ENCODE results near the gene GAS2L1. TPM values are rescaled to one million over a fixed set of nuclear protein-coding genes. Genes with fewer than 3 reads are reported as not detected.

The GAS2L1 gene
- total and polyA plus RNA-seq, 2 experiments from 2014 or later: 5.2 to 9.5 TPM

DNA sequence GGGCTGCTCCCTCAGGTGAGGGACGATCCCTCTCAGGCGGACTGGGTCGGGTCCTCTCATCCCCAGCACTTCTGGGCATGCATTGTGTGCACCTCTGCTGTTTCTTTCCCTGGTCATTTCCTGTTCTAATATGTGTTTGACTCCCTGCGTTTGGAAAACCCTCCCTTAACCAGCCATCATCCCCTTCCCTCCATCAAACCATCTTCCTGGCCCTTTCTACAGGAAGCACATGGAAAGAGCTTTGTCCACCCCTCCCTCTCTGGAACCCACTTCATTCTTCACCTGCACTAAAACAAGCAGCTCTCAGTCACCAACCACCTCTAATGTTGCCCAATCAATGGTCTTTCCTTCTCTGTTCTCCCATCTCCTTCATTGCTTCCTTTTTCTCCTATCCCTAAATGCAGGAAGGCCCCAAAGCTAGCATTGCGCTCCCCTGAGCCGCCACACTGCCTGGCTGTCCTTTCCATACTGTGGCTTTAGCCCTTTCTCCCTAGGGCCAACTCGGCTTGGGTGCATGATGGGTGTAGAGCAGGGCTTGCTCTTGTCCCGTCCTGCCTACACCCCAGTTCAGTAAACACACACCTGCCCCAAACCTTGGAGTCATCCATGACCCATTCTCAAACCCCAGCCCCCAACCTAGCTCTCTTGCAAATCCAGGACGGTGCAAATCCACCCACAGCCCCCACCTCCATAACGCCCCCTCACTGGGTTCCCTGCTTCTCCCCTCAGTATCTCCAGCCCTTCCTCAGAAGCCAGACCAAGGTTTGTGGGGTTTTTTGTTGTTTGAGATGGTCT is 5.4 kb upstream of the GAS2L1 start:
- Histone ChIP-seq H3K4me1 (ENCODE audit: insufficient read depth) (peaks cover 9% of the 10 kb centered on the region; the same call in 1 of the 2 replicates), H3K79me2 (replicated peaks; ENCODE audit: insufficient read depth) (0 out of 2 replicates have a peak, but pooled peaks cover 3% of the 10 kb centered on the region), H4K20me1 (replicated peaks; ENCODE audit: insufficient read depth) (peaks cover 23% of the 10 kb centered on the region), H3K27me3 (ENCODE audit: insufficient read depth) (no peaks in the 10 kb centered on the region), H3K4me3 (no peak overlapping the region), H3F3A (replicated peaks; ENCODE audit: low read depth) (peaks cover 60% of the 10 kb centered on the region), H3K4me2 (no peak overlapping the region), H3K9me2 (ENCODE audit: insufficient read depth) (no peaks in the 10 kb centered on the region), H3K27ac (ENCODE audit: low read depth) (peak overlapping the region; percentile 76), H2AFZ (no peak overlapping the region), H3K36me3 (ENCODE audit: insufficient read depth) (peaks cover 46% of the 10 kb centered on the region)
- DNase-seq (ENCODE audit: low spot score) (peak; percentile 30), ATAC-seq (peak; percentile 16)
- Mint-ChIP-seq H3K27ac (peak overlapping the region; percentile 57), H3K9me3 (no peaks in the 10 kb centered on the region; the same call in 2 of the 3 replicates), H3K4me1 (peaks cover 22% of the 10 kb centered on the region), H3K4me3 (no peak overlapping the region), H3K36me3 (ENCODE audit: low read depth) (peaks cover 55% of the 10 kb centered on the region), H3K27me3 (ENCODE audit: insufficient read depth, low read depth, poor library complexity) (peaks cover 31% of the 10 kb centered on the region)
- TF ChIP-seq POLR2AphosphoS5 (IDR thresholded peaks at IDR 0.05; ENCODE audit: low read depth) (peak; percentile 55), EZH2 (IDR thresholded peaks at IDR 0.05; ENCODE audit: low read depth, unreplicated experiment) (no peak)
- TF ChIP-seq, protein P1, sequence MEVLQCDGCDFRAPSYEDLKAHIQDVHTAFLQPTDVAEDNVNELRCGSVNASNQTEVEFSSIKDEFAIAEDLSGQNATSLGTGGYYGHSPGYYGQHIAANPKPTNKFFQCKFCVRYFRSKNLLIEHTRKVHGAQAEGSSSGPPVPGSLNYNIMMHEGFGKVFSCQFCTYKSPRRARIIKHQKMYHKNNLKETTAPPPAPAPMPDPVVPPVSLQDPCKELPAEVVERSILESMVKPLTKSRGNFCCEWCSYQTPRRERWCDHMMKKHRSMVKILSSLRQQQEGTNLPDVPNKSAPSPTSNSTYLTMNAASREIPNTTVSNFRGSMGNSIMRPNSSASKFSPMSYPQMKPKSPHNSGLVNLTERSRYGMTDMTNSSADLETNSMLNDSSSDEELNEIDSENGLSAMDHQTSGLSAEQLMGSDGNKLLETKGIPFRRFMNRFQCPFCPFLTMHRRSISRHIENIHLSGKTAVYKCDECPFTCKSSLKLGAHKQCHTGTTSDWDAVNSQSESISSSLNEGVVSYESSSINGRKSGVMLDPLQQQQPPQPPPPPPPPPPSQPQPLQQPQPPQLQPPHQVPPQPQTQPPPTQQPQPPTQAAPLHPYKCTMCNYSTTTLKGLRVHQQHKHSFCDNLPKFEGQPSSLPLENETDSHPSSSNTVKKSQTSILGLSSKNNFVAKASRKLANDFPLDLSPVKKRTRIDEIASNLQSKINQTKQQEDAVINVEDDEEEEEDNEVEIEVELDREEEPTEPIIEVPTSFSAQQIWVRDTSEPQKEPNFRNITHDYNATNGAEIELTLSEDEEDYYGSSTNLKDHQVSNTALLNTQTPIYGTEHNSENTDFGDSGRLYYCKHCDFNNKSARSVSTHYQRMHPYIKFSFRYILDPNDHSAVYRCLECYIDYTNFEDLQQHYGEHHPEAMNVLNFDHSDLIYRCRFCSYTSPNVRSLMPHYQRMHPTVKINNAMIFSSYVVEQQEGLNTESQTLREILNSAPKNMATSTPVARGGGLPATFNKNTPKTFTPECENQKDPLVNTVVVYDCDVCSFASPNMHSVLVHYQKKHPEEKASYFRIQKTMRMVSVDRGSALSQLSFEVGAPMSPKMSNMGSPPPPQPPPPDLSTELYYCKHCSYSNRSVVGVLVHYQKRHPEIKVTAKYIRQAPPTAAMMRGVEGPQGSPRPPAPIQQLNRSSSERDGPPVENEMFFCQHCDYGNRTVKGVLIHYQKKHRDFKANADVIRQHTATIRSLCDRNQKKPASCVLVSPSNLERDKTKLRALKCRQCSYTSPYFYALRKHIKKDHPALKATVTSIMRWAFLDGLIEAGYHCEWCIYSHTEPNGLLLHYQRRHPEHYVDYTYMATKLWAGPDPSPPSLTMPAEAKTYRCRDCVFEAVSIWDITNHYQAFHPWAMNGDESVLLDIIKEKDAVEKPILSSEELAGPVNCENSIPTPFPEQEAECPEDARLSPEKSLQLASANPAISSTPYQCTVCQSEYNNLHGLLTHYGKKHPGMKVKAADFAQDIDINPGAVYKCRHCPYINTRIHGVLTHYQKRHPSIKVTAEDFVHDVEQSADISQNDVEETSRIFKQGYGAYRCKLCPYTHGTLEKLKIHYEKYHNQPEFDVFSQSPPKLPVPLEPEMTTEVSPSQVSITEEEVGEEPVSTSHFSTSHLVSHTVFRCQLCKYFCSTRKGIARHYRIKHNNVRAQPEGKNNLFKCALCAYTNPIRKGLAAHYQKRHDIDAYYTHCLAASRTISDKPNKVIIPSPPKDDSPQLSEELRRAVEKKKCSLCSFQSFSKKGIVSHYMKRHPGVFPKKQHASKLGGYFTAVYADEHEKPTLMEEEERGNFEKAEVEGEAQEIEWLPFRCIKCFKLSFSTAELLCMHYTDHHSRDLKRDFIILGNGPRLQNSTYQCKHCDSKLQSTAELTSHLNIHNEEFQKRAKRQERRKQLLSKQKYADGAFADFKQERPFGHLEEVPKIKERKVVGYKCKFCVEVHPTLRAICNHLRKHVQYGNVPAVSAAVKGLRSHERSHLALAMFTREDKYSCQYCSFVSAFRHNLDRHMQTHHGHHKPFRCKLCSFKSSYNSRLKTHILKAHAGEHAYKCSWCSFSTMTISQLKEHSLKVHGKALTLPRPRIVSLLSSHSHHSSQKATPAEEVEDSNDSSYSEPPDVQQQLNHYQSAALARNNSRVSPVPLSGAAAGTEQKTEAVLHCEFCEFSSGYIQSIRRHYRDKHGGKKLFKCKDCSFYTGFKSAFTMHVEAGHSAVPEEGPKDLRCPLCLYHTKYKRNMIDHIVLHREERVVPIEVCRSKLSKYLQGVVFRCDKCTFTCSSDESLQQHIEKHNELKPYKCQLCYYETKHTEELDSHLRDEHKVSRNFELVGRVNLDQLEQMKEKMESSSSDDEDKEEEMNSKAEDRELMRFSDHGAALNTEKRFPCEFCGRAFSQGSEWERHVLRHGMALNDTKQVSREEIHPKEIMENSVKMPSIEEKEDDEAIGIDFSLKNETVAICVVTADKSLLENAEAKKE (CRISPR knock-in tag; IDR thresholded peaks at IDR 0.05): no peak

Measured in GM23338 (cell line).